Parathyroid adenoma (tissue), 2 donors: ENCODE data around the gene HOXA3.

Experiments
- H2AFZ ChIP-seq: fragments of 300-600 bp; sonication (generic); one replicate; pipeline ENCODE4 v1.7.0; 2017; ENCODE audit warnings: antibody characterized with exemption, mild to moderate bottlenecking
- H3K27ac ChIP-seq: fragments of 300-600 bp; sonication (generic); one replicate; pipeline ENCODE4 v1.7.0; 2017
- H3K27me3 ChIP-seq: fragments of 300-600 bp; sonication (generic); one replicate; pipeline ENCODE4 v1.7.0; 2017; ENCODE audit warnings: low read length; ENCODE audit not compliant: control insufficient read depth, insufficient read depth
- H3K36me3 ChIP-seq: fragments of 300-600 bp; sonication (generic); one replicate; pipeline ENCODE4 v1.7.0; 2017; ENCODE audit warnings: low read length; ENCODE audit not compliant: control insufficient read depth, insufficient read depth
- H3K4me1 ChIP-seq: fragments of 300-600 bp; sonication (generic); one replicate; pipeline ENCODE4 v1.7.0; 2017; ENCODE audit warnings: control low read depth
- H3K4me2 ChIP-seq: fragments of 300-600 bp; sonication (generic); one replicate; pipeline ENCODE4 v1.7.0; 2017; ENCODE audit warnings: low read length
- H3K4me3 ChIP-seq: fragments of 300-600 bp; sonication (generic); one replicate; pipeline ENCODE4 v1.7.0; 2017; ENCODE audit warnings: low read depth, low read length
- H3K79me2 ChIP-seq: fragments of 300-600 bp; sonication (generic); one replicate; pipeline ENCODE4 v1.7.0; 2017; ENCODE audit warnings: control low read depth
- H3K9ac ChIP-seq: fragments of 300-600 bp; sonication (generic); one replicate; pipeline ENCODE4 v1.7.0; 2017; ENCODE audit warnings: mild to moderate bottlenecking
- H3K9me3 ChIP-seq: fragments of 300-600 bp; sonication (generic); one replicate; pipeline ENCODE4 v1.7.0; 2017; ENCODE audit warnings: low read length; ENCODE audit not compliant: control insufficient read depth
- TF ChIP-seq, protein P1 (sequence below): fragments of 300-600 bp; sonication (generic); IDR thresholded peaks from one replicate; pipeline ENCODE4 v1.7.0; 2017; ENCODE audit warnings: antibody characterized with exemption, mild to moderate bottlenecking
- donor health status: primary hyperparathyroidism.

The HOXA3 gene

GRCh38 chr7:27093184-27093895 is 59.0 kb downstream of the HOXA3 start:
- no peak overlapping the region for H3K4me2 ChIP-seq
- no peaks in the 10 kb centered on the region for H3K79me2 ChIP-seq
- TF ChIP-seq, protein P1, sequence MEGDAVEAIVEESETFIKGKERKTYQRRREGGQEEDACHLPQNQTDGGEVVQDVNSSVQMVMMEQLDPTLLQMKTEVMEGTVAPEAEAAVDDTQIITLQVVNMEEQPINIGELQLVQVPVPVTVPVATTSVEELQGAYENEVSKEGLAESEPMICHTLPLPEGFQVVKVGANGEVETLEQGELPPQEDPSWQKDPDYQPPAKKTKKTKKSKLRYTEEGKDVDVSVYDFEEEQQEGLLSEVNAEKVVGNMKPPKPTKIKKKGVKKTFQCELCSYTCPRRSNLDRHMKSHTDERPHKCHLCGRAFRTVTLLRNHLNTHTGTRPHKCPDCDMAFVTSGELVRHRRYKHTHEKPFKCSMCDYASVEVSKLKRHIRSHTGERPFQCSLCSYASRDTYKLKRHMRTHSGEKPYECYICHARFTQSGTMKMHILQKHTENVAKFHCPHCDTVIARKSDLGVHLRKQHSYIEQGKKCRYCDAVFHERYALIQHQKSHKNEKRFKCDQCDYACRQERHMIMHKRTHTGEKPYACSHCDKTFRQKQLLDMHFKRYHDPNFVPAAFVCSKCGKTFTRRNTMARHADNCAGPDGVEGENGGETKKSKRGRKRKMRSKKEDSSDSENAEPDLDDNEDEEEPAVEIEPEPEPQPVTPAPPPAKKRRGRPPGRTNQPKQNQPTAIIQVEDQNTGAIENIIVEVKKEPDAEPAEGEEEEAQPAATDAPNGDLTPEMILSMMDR: no peak

DNA sequence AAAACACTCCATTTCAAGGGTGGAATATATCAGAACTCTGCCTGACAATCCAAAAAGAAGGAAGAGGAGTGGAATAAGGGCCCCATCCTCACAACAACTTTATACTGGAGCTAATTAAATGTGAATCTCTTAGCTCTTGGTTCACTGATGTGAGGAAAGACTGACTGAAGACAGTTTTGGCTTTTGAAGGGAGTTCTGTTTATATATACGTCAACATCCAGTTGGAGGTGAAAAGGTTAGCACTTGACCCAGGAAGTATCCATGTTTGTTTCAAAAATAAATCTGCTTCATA is 59.6 kb downstream of the HOXA3 start:
- Histone ChIP-seq H3K79me2 (no peaks in the 10 kb centered on the region), H3K9me3 (no peaks in the 10 kb centered on the region), H2AFZ (no peak overlapping the region), H3K27me3 (no peaks in the 10 kb centered on the region), H3K27ac (no peak overlapping the region), H3K4me1 (no peaks in the 10 kb centered on the region), H3K36me3 (no peaks in the 10 kb centered on the region), H3K9ac (no peak overlapping the region), H3K4me2 (no peak overlapping the region), H3K4me3 (no peak overlapping the region)
- TF ChIP-seq, protein P1: no peak

More at GRCh38 chr7:27093184-27093895, 59.0 kb downstream of the HOXA3 start:
- Histone ChIP-seq H3K36me3 (no peaks in the 10 kb centered on the region), H3K4me3 (no peak overlapping the region), H3K9me3 (no peaks in the 10 kb centered on the region), H3K4me1 (no peaks in the 10 kb centered on the region), H3K27ac (no peak overlapping the region), H3K27me3 (no peaks in the 10 kb centered on the region), H2AFZ (no peak overlapping the region), H3K9ac (no peak overlapping the region)

- Histone ChIP-seq H3K36me3 (no peaks in the 10 kb centered on the region), H3K9ac (no peak overlapping the region), H3K27me3 (no peaks in the 10 kb centered on the region), H3K79me2 (no peaks in the 10 kb centered on the region), H3K4me2 (no peak overlapping the region), H3K9me3 (no peaks in the 10 kb centered on the region), H3K4me3 (no peak overlapping the region), H2AFZ (no peak overlapping the region), H3K4me1 (no peaks in the 10 kb centered on the region), H3K27ac (no peak overlapping the region)
- TF ChIP-seq, protein P1: no peak
Observed at GRCh38 chr7:27091941-27092818, 60.2 kb downstream of the HOXA3 start.

GRCh38 chr7:27091105-27091504 is 61.3 kb downstream of the HOXA3 start:
- H2AFZ ChIP-seq: no peak overlapping the region
- no peaks in the 10 kb centered on the region for H3K27me3 ChIP-seq
- H3K27ac ChIP-seq: no peak overlapping the region
- H3K79me2 ChIP-seq: no peaks in the 10 kb centered on the region
- H3K4me1 ChIP-seq: no peaks in the 10 kb centered on the region
- H3K4me3 ChIP-seq: no peak overlapping the region
- H3K9ac ChIP-seq: no peak overlapping the region
- H3K4me2 ChIP-seq: no peak overlapping the region
- H3K9me3 ChIP-seq: no peaks in the 10 kb centered on the region
- TF ChIP-seq, protein P1: no peak
- H3K36me3 ChIP-seq: no peaks in the 10 kb centered on the region
